GM12878 (cell line): ENCODE measurements around the gene SARS2. TPM values are rescaled to one million over a fixed set of nuclear protein-coding genes. Genes with fewer than 3 reads are reported as not detected.

Experiments used
- BACH1 ChIP-seq: fragments of 450-650 bp; IDR thresholded peaks from 2 replicates; pipeline ENCODE4 v1.6.1; 2017; ENCODE audit warnings: mild to moderate bottlenecking, borderline replicate concordance
- CHD1 ChIP-seq: IDR thresholded peaks from 2 replicates; pipeline ENCODE4 v1.6.1; 2012; ENCODE audit warnings: low read depth, low read length, improper control_type of control experiment
- CTCF ChIP-seq, 3 experiments: IDR thresholded peaks in 2 of 3; conservative IDR thresholded peaks in 1 of 3; 2 replicates each; pipeline ENCODE4 v1.5.1; 2011; ENCODE audit warnings: low read depth in 3 of 3, low read length in 3 of 3, mild to moderate bottlenecking in 3 of 3, control low read depth in 2 of 3, moderate library complexity in 2 of 3, inconsistent platforms in 1 of 3, mixed read lengths in 1 of 3; ENCODE audit not compliant: control insufficient read depth in 2 of 3, insufficient read depth in 1 of 3; ENCODE audit errors: extremely low read depth in 1 of 3
- ETV6 ChIP-seq, 2 experiments: fragments of 450-650 bp in 1 of 2; IDR thresholded peaks in 1 of 2; conservative IDR thresholded peaks in 1 of 2; 2 replicates each; pipeline ENCODE4 v1.6.1; 2014; ENCODE audit warnings: antibody characterized with exemption in 1 of 2, borderline replicate concordance in 1 of 2, low read depth in 1 of 2, mild to moderate bottlenecking in 1 of 2, moderate library complexity in 1 of 2
- GABPA ChIP-seq: IDR thresholded peaks from 2 replicates; pipeline ENCODE4 v1.6.1; 2014; ENCODE audit warnings: antibody characterized with exemption, low read depth, mild to moderate bottlenecking, inconsistent platforms
- IKZF1 ChIP-seq: fragments of 450-650 bp; conservative IDR thresholded peaks from 2 replicates; pipeline ENCODE4 v1.6.1; 2017; ENCODE audit warnings: antibody characterized with exemption, mild to moderate bottlenecking
- MEF2B ChIP-seq: fragments of 450-650 bp; IDR thresholded peaks from 2 replicates; pipeline ENCODE4 v1.6.1; 2018; ENCODE audit warnings: mild to moderate bottlenecking, moderate library complexity; ENCODE audit not compliant: partially characterized antibody, poor library complexity, severe bottlenecking
- MTA2 ChIP-seq: fragments of 450-650 bp; IDR thresholded peaks from 2 replicates; pipeline ENCODE4 v1.6.1; 2016; ENCODE audit warnings: low read depth, mild to moderate bottlenecking, moderate library complexity
- NKRF ChIP-seq: fragments of 450-650 bp; conservative IDR thresholded peaks from 2 replicates; pipeline ENCODE4 v1.6.1; 2017; ENCODE audit warnings: mild to moderate bottlenecking, moderate library complexity
- POLR2A ChIP-seq: IDR thresholded peaks from 2 replicates; pipeline ENCODE4 v1.6.1; 2011; ENCODE audit warnings: low read depth, mild to moderate bottlenecking, low read length
- POLR2AphosphoS2 ChIP-seq: IDR thresholded peaks from 2 replicates; pipeline ENCODE4 v1.6.1; 2011; ENCODE audit warnings: low read depth, mild to moderate bottlenecking, low read length, improper control_type of control experiment, moderate library complexity
- POU2F2 ChIP-seq: IDR thresholded peaks from 3 replicates; pipeline ENCODE4 v1.6.1; 2011; ENCODE audit warnings: low read depth, mild to moderate bottlenecking, low read length, borderline replicate concordance
- RCOR1 ChIP-seq: conservative IDR thresholded peaks from 2 replicates; pipeline ENCODE4 v1.6.1; 2012; ENCODE audit warnings: low read depth, low read length, improper control_type of control experiment
- SPI1 ChIP-seq: IDR thresholded peaks from 2 replicates; pipeline ENCODE4 v1.6.1; 2011; ENCODE audit warnings: low read depth, mild to moderate bottlenecking, low read length, moderate library complexity, borderline replicate concordance; ENCODE audit not compliant: insufficient read depth
- TBL1XR1 ChIP-seq: IDR thresholded peaks from 2 replicates; pipeline ENCODE4 v1.6.1; 2012; ENCODE audit warnings: low read depth, low read length, improper control_type of control experiment
- ZBTB40 ChIP-seq: fragments of 450-650 bp; IDR thresholded peaks from 2 replicates; pipeline ENCODE4 v1.6.1; 2016; ENCODE audit warnings: mild to moderate bottlenecking, moderate library complexity, borderline replicate concordance
- ZNF207 ChIP-seq: fragments of 450-650 bp; IDR thresholded peaks from 2 replicates; pipeline ENCODE4 v1.6.1; 2014; ENCODE audit warnings: antibody characterized with exemption, mild to moderate bottlenecking, borderline replicate concordance
- polyA plus RNA-seq, 11 experiments: library from polyadenylated mRNA; depleted of rRNA in 4 of 11; unstranded in 6 of 11; stranded (reverse) in 5 of 11; fragments of >200 nt; fragmentation: Nextera tagmentation in 4 of 11; fragmentation: Illumina TruSeq in 1 of 11; extraction: Ambion mirVana in 4 of 11; extraction: Trizol in 1 of 11; gene quantifications; 1 replicate in 1 of 11; 2 replicates in 10 of 11; pipeline versions ENCODE4 v1.2.1 to v1.2.3, GENCODE V29; 2011 to 2016; ENCODE audit warnings: inconsistent platforms in 2 of 11, missing spikeins in 2 of 11, low read depth in 1 of 11
- total RNA-seq, 4 experiments: library from RNA; depleted of rRNA in 3 of 4; stranded (reverse); fragments of >200 nt in 3 of 4; fragmentation: Illumina TruSeq in 1 of 4; extraction: Trizol in 1 of 4; gene quantifications; 2 replicates each; pipeline versions ENCODE4 v1.2.1 to v1.2.3, GENCODE V29; 2013 to 2021

SARS2 gene
- total and polyA plus RNA-seq, 10 of the 15 experiments (the other 5 are each of a cell fraction or from before 2014, with no cell fraction given): 2.6 to 50.3 (median 27.5) TPM

- TF ChIP-seq MEF2B (no peak), BACH1 (0 out of 2 replicates have a peak, but pooled peaks have one; percentile 12), CHD1 (no peak), RCOR1 (no peak), GABPA (no peak; the same call in 1 of the 2 replicates), IKZF1 (peak; percentile 71), NKRF (peak; percentile 41; the same call in 1 of the 2 replicates), POU2F2 (peak; percentile 7; the same call in 1 of the 3 replicates), ZNF207 (0 out of 2 replicates have a peak, but pooled peaks have one; percentile 24), CTCF (IDR thresholded peaks at IDR 0.05 in 2 of 3, conservative IDR thresholded peaks at IDR 0.05 in 1 of 3; ENCODE audit: control insufficient read depth in 2 of 3, extremely low read depth in 1 of 3, insufficient read depth in 1 of 3, low read depth in 3 of 3, low read length in 3 of 3) (no peak), TBL1XR1 (no peak), SPI1 (peak; percentile 75; the same call in 1 of the 2 replicates), POLR2AphosphoS2 (peak; percentile 50; the same call in 1 of the 2 replicates), ETV6 (conservative IDR thresholded peaks at IDR 0.05 in 1 of 2, IDR thresholded peaks at IDR 0.05 in 1 of 2; ENCODE audit: borderline replicate concordance in 1 of 2, low read depth in 1 of 2) (peak in 1 of 2 experiments; percentile 90; a peak in 2 of 4 replicates), ZBTB40 (peak; percentile 74; the same call in 1 of the 2 replicates), POLR2A (peak; percentile 82), MTA2 (peak; percentile 53; the same call in 1 of the 2 replicates)
Observed at GRCh38 chr19:38877781-38878574, 52.6 kb downstream of the SARS2 start, which contains the start of gene RINL (continued).
